ENCODE data around the gene LHX1.

The LHX1 gene

DNA sequence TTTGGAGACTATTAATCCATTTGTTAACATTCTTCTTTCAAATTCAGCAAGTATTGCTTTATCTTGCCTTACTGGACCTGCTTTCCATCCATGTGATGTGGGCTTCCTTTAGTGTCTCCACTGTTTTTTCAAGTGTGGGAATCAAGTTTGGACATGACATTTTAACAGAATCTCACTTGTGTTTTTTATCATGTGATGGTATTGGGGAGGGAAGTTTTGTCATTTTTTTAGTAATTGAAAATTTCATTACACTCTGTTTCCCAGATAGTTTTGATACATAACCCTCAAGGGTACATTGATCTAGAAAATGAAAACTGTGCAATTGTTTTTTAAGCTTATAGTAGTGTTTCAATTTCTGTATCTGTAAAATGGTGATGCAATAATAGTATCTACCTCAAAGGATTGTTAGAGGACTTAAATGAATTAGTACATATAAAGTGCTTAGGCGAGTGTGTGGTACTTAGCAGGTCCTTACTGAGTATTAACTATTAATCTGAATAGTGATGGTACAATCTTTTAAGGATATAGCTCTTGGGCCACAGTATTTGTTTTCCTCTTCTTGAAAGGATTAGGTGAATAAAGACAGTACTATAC lies 38.7 kb downstream of the LHX1 start:
- DNase-seq, result no peak

DNA sequence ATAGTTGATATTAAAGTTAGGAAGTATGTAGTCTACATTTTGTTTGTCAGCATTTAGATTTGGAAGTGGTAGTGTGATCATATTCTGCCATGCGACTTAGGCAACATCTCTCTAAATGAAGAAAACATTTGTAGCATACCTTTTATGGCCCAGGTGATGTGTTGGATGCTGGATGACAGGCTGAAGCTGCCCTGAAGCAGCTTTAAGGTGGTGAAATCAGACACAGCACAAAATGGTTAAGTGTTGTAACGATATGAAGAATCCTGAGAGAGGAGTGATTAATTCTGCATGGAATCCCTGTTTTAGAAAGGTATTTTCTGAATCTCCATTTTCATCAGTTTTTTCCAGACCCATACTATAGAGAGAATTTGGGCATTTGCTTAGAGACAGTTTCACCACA lies 39.8 kb downstream of the LHX1 start:
- DNase-seq, result no peak

DNA sequence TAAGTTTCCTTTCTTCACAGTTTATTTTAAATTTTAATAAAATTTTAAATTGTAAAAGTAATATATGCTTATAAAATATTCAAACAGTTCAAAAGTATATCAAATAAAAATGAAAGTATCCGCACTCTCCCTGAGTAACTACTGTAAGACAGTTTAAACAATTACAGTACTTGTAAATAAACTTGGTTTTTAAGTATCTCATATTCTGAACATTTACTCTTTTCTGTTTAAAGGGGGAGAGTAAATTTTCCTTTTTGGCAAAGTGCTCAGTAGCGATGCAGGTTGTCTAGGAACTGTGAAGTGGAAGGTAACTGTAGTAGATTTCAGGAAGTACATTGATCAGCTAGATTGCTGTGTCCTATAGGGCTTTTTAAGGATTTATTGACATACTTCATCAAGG lies 40.3 kb downstream of the LHX1 start:
- DNase-seq, result no peak

DNA sequence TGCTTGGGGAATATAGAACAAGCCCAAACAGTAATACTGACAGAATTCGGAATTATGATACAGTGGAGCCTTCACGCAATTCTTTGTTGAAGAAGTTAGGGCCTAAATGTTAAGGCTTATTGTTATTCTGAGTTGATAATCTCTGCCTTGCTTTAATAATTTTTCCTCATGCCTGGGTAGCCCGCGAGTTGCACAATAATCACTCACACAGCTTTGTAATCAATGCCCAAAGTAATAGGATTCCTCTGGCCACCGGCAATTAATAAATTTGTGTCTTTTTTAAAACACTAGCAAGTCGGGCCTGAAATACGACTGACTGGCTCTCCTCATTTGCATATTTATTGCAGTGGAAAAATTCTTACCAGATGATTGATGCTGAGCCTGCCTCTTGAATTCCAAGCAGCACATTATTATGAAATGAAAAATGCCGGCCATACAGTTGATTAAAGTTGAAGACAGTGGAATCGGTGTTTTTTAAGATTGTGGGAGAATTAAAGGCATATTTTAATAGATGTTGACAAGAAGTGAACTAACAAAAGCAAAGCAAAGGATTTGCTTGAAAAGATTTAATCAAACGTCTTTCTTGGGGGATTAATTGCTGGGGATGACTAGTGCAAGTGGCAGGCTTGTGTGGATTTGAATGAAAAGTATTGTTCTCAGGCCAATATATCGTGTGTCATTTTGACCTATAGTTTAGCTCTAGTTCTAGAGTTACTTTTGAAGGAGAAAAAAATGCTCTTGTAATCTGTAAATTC lies 41.7 kb downstream of the LHX1 start:
- no peak for DNase-seq

DNA sequence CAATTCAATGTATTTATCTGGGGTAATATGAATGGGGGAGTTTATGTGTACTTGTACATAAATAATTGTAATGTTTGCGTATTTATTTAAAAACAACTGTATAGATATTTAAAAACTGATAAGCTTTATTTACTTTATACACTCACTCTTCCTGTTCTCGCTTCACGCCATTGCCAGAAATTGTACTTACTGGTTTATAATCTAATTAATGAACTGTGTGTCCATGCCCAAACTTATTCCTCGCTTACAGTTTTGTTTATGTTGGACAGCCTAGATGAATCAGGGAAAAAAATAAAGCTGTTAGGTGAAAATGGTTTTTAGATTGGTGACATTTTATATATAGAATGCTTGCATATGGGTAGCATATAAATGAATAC lies 42.3 kb downstream of the LHX1 start:
- no peak for DNase-seq

DNA sequence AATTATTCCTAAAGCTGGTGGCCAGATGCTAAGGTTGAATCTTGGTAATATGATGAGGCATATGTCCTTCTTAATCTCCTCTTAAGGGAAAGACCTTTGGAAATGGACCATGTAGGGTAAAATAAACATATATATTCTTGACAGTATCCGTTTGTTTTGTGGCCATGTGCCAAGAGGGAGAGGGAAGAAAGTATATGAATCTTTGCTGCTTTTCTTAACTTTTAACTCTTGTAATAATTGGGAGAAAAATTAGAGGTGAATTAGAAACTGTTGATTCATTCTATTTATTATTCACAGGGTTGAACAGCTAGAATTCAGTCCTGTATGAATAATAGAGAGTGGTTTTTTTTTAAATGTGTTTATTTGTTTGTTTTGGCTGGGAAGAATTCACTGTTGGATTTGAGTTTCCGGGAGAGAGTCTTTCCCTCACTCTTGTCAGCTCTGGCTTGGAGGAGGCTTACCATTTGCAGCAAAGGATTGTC lies 43.0 kb downstream of the LHX1 start:
- DNase-seq, result no peak

DNA sequence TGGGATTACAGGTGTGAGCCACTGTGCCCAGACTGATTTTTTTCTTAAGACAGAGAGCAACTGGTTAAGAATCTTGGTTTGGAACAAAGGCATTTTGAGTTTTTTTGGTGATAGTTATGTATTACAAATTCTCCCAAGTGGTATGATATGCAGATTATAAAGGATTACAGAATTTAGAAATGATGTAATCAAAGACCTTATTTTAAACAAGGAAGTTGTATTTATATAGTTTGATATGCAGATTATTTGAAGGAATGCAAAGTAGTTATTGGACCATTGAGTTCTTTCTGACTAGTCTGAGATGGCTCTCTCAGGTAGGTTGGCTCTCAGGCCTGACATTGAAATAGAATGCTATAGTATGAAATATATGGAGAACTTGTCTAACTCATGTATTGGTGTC lies 46.3 kb downstream of the LHX1 start:
- DNase-seq, result no peak

DNA sequence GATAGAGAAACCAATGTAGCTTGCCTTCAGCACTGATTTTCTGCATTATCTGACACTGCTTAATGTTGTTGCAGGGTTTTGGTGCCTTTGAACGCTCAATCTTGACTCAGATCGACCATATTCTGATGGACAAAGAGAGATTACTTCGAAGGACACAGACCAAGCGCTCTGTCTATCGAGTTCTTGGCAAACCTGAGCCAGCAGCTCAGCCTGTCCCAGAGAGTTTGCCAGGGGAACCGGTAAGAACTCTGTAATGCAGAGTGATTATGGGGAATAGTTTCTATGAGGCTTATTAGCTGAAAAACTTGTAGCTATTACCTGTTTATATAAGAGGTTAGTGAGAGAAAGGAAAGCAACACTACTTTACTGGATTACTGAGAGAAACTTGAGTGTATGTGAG lies 51.9 kb downstream of the LHX1 start:
- DNase-seq, result no peak

DNA sequence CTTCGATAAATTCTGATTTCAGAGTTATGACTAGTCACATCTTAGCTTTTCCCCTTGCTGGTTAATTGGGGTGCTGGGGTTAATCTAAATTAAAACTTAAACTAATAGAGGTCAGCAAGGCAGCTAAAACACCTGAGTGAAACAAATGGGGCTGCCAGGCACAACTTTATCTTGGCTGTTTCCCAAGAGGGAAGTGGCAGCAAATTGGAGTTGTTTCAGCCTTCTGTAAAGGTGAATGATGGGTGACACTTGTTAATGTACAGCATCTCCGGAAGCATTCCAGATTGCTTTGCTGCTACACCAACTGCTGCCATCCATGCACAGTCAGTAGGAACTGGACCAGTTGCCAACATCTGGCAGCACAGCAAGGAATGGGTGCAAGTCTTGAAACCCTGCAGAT lies 55.4 kb downstream of the LHX1 start:
- DNase-seq, result no peak

DNA sequence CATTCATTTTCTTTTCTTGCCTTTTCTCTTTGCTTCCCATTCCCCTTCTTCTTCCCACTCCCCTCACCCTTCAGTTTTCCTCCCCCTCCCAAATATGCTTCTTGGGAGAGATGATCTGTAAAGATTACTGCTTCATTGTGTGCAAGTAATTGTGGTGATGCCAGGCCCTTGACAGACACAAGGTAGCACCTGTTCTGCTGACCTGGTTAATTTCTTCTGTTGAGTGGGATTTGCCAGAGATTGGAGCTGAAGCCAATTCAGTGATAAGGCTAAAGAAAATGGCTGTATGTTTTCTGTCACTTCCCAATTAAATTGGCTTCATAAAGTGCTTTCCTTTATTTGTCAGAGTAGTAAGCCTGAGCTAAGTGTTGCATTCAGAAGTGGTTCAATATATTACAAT lies 56.0 kb downstream of the LHX1 start:
- DNase-seq, result no peak
